HFF-Myc (cell line): ENCODE measurements around the gene ENO4.

Source experiments
- DNase-seq: peaks from one replicate; pipeline ENCODE4 v3.0.0-alpha.2; 2011; ENCODE audit warnings: low read depth; ENCODE audit errors: extremely low read depth
- H3K4me3 ChIP-seq: replicated peaks from 2 replicates; pipeline ENCODE4 v1.5.1; 2011; ENCODE audit warnings: low read depth, mild to moderate bottlenecking, control low read depth, low read length
- TF ChIP-seq, protein P1 (sequence below): IDR thresholded peaks from 2 replicates; pipeline ENCODE4 v1.5.1; 2012; ENCODE audit warnings: mild to moderate bottlenecking, low read depth, low read length, control low read depth; ENCODE audit errors: missing control alignments

ENO4 gene

DNA sequence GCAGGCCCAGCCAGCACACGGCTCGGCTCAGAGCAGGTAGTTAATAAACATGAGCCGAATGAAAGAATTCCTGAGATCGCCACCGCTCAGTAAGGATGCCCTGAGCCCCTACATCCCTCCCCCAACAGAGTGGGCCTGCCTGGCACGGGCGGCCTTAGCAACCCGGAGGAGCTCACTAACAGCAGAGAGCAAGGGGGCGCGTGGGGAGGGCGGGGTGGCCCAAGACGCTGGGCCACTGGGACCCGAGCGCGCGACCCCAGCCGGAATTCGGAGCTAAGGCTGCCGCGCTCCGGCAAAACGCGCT, 403 bp upstream of the ENO4 start:
- TF ChIP-seq, protein P1, sequence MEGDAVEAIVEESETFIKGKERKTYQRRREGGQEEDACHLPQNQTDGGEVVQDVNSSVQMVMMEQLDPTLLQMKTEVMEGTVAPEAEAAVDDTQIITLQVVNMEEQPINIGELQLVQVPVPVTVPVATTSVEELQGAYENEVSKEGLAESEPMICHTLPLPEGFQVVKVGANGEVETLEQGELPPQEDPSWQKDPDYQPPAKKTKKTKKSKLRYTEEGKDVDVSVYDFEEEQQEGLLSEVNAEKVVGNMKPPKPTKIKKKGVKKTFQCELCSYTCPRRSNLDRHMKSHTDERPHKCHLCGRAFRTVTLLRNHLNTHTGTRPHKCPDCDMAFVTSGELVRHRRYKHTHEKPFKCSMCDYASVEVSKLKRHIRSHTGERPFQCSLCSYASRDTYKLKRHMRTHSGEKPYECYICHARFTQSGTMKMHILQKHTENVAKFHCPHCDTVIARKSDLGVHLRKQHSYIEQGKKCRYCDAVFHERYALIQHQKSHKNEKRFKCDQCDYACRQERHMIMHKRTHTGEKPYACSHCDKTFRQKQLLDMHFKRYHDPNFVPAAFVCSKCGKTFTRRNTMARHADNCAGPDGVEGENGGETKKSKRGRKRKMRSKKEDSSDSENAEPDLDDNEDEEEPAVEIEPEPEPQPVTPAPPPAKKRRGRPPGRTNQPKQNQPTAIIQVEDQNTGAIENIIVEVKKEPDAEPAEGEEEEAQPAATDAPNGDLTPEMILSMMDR = no peak
- no peak for DNase-seq
- H3K4me3 ChIP-seq = peak overlapping the region; percentile 55

DNA sequence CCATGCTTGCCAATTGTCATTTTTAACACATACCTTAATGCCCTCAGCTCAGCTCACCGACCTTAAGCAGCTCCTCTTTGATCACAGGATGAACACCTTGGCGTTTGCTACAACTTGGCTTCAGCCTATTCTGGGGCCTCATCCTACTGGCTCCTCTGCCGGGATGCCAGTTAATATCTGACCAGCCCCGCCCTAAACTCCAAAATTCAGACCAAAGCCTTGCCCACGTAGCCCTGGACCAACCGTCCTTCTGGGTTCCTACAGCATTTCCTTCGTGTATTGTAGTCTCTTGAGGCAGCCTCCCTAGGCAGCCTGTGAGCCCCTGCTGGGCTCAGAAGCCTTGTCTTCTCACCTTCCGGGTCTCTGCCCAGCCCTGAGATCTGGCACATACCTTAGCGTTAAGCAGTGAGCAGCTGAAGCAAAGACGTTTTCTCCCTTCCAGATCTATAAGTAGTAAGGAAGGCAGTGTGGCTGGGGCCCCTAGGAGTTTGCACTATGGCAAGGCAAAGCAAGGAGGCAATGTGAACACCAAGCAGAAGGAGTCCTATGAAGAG, 836 bp downstream of the ENO4 start:
- peak overlapping the region; percentile 55 for H3K4me3 ChIP-seq
- TF ChIP-seq, protein P1 = no peak
- DNase-seq = no peak

DNA sequence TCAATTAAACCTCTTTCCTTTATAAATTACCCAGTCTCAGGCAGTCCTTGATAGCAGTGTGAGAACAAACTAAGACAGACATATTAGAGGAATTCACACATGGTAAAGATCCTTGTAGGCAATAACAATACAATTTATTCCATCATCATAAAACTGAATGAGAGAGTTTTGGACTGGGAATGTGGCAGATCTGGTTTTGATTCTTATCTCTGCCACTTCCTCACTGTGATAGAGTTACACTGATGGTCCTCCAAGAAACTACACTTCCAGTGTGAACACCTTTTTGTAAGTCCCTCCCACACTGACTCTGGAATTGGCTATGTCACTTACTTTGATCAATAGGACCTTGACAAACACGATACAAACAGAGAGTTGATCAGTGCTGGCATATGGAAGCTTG, 2.9 kb downstream of the ENO4 start:
- TF ChIP-seq, protein P1 = no peak
- DNase-seq = no peak
- no peak overlapping the region for H3K4me3 ChIP-seq

DNA sequence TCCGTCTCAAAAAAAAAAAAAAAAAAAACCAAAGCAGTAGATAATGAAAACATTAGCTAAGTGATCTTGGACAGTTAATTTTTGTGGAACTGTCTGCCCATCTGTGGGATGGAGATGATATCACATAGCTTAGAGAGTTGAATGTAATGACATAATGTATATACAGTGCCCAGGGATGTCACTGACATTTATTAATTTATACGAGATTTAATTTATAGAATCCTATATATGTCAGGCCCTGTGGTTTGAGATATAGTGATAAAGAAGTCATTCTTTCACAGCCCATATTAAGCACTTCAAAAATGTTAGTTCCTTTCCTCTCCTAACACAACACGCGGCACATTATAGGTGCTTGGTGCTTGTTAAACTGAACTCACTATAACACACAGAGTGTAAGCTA, 4.0 kb downstream of the ENO4 start:
- no peak for DNase-seq
- TF ChIP-seq, protein P1 = no peak
- H3K4me3 ChIP-seq = no peak overlapping the region

DNA sequence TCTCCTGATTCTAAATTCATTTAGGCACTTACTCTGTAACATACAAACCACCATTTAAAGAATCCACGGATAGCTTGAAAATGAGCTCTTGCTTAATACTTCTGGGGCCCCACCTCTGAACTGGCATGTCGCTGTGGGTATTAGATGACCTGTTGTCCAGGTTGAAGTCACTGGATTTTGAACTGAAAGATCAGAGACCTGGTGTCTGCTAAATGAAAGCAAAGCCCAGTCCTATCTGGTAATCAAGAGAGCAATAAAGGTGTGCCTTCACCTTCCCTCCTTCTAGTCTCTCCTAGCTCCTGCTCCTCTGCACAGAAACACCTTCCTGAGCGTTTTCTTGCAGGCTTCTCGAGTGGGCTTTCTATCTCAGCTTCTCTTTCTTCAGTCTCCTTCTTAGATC, 4.4 kb downstream of the ENO4 start:
- DNase-seq = no peak
- TF ChIP-seq, protein P1 = no peak
- H3K4me3 ChIP-seq = no peak overlapping the region

DNA sequence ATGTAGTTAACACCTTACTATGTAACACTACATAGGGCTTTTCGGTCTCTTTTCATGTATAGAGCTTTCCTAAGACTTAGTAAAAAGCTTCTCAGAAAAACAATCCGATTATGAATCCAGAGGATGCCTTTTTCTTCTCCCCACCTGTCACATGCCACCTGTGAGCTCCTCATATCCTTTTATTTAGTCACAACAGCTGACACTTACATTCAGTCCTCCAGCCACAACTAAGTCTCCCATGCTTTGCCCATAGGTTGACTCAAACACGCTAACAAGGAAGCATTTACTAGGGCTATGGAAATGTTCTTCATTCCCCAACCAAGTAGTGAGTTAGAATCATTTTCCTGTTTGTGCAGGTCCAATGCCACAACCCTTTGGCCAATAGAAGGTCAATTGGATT, 7.9 kb downstream of the ENO4 start:
- TF ChIP-seq, protein P1 = no peak
- H3K4me3 ChIP-seq = no peak overlapping the region
- no peak for DNase-seq

DNA sequence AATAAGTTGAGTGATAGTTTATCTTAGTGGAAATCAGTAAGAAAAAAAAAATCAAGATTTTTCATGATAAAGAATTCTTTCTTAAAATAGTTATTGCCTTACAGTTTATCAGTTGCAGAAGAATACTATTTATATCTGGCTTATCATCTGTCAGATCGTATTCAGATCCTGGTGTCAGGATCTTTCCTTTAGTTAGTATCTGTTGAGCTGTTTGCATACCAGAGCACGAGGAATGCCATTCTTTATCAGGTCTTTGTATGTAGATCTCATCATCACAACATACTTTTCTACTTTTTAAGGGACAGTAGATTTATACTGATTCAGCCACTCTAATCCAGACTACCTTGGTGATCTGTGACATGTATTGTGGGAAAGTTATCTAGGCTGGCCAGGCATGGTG, 12.5 kb downstream of the ENO4 start:
- no peak for DNase-seq
- H3K4me3 ChIP-seq = no peak overlapping the region
- TF ChIP-seq, protein P1 = no peak
